Measurements from ENCODE around the gene EHD4. TPM values are rescaled to one million over a fixed set of nuclear protein-coding genes. Genes with fewer than 3 reads are reported as not detected.

Gene EHD4
- total and polyA plus RNA-seq, 9 of the 15 experiments (the other 6 are each of a cell fraction or from before 2014, with no cell fraction given), result 0.89 to 10.3 (median 6.4) TPM

DNA sequence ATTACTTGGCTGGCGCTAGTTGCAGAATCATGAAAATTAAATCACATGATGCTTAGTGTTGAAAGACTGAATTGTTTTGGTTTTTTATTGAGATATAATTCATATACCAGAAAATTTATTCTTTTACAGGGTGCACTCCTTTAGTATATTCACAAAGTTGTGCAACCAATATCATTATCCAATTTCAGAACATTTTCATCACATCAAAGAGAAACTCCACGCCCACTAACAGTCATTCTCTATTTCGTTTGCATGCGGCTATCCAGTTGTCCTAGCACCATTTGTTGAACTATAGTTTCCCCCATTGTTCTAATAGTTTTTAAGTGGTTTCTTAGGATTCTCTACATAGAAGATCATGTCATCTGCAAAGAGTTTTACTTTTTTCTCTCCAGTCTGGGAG, 3.7 kb downstream of the EHD4 start:
- Histone ChIP-seq H3K9me1 (ENCODE audit: control insufficient read depth, insufficient read depth, low read length) (no peaks in the 10 kb centered on the region), H2AFZ (ENCODE audit: low read depth, low read length) (no peak overlapping the region), H3K9ac (ENCODE audit: insufficient read depth in 1 of 2, low read depth in 2 of 2, low read length in 2 of 2) (no peak overlapping the region), H3K27ac (ENCODE audit: extremely low read depth, low read depth, low read length) (no peak overlapping the region), H3K36me3 (ENCODE audit: control insufficient read depth, insufficient read depth, low read length) (no peaks in the 10 kb centered on the region), H3K27me3 (ENCODE audit: control insufficient read depth in 2 of 2, insufficient read depth in 2 of 2, low read length in 2 of 2) (no peaks in the 10 kb centered on the region), H3K79me2 (ENCODE audit: control insufficient read depth, insufficient read depth, low read length) (peaks cover 29% of the 10 kb centered on the region), H3K9me3 (replicated peaks; ENCODE audit: control insufficient read depth, insufficient read depth, low read depth, low read length) (no peaks in the 10 kb centered on the region), H3K4me2 (ENCODE audit: insufficient read depth, low read length) (no peak overlapping the region), H3K4me3 (no peak overlapping the region), H3K4me1 (replicated peaks in 1 of 2; ENCODE audit: control insufficient read depth in 2 of 2, insufficient read depth in 2 of 2, low read length in 2 of 2) (peaks cover 17 to 21% of the 10 kb centered on the region in 2 experiments), H4K20me1 (replicated peaks; ENCODE audit: control insufficient read depth, insufficient read depth, low read length) (peaks cover 17% of the 10 kb centered on the region; the same call in 1 of the 2 replicates)
- intact Hi-C loops (cut with micrococcal nuclease), result no loop called here
- no peak for FAIRE-seq
- POLR2A ChIA-PET, result no interaction called here
- WGBS (ENCODE audit: insufficient coverage, low coverage, missing lambda C conversion rate), result 64% methylated on average over 4 of the region's 4 CpGs
- ATAC-seq, result no peak
- CTCF ChIA-PET (ENCODE audit: low intra/inter-chr PET ratio), result no interaction called here
- DNase-seq (ENCODE audit: extremely low read depth in 1 of 4, low spot score in 3 of 4), result no peak
- in situ Hi-C loops (cut with MboI), result no loop called here
- no TSS peak for BruUV-seq (replicated peaks)
- TF ChIP-seq ZNF12 (CRISPR knock-in tag; IDR thresholded peaks at IDR 0.05) (no peak), PBX2 (CRISPR knock-in tag; IDR thresholded peaks at IDR 0.05; ENCODE audit: low read depth) (no peak), PBX2 (tag; conservative IDR thresholded peaks at IDR 0.05; ENCODE audit: low read depth) (no peak), ZNF780A (CRISPR knock-in tag; IDR thresholded peaks at IDR 0.05) (no peak), CEBPB (tag; IDR thresholded peaks at IDR 0.05) (peak; percentile 22; the same call in 1 of the 2 replicates)

All from K562 (cell line).